ENCODE results near the gene RAD51B. TPM values are rescaled to one million over a fixed set of nuclear protein-coding genes. Genes with fewer than 3 reads are reported as not detected.

Gene RAD51B
- total and polyA plus RNA-seq, 2 donors, result 6.2 to 92.9 TPM

- DNase-seq (ENCODE audit: extremely low spot score), result no peak
- Histone ChIP-seq H3K27ac (ENCODE audit: low read depth) (no peak overlapping the region), H3K4me1 (ENCODE audit: insufficient read depth) (peaks cover 2% of the 10 kb centered on the region), H3K36me3 (ENCODE audit: insufficient read depth) (no peaks in the 10 kb centered on the region), H3K4me3 (ENCODE audit: low read depth, low read length) (no peak overlapping the region)
- 70% methylated on average over 9 of the region's 9 CpGs for WGBS
Measured at GRCh38 chr14:68442828-68443629, 623.5 kb downstream of the RAD51B start.

- 5% methylated on average over 2 of the region's 2 CpGs for WGBS
- Histone ChIP-seq H3K4me1 (ENCODE audit: insufficient read depth) (peaks cover 2% of the 10 kb centered on the region), H3K27ac (ENCODE audit: low read depth) (no peak overlapping the region), H3K36me3 (ENCODE audit: insufficient read depth) (no peaks in the 10 kb centered on the region), H3K4me3 (ENCODE audit: low read depth, low read length) (no peak overlapping the region)
- no peak for DNase-seq (ENCODE audit: extremely low spot score)
Measured at GRCh38 chr14:68444449-68445168, 625.0 kb downstream of the RAD51B start.

- 93% methylated on average over 7 of the region's 7 CpGs for WGBS
- H3K4me3 ChIP-seq (ENCODE audit: low read depth, low read length), result no peak overlapping the region
- H3K27ac ChIP-seq (ENCODE audit: low read depth), result peak overlapping the region; percentile 33
- no peak for DNase-seq (ENCODE audit: extremely low spot score)
- peaks cover 2% of the 10 kb centered on the region for H3K4me1 ChIP-seq (ENCODE audit: insufficient read depth)
- H3K36me3 ChIP-seq (ENCODE audit: insufficient read depth), result no peaks in the 10 kb centered on the region
Measured at GRCh38 chr14:68446243-68447040, 626.9 kb downstream of the RAD51B start.

GRCh38 chr14:68447581-68448251, 628.1 kb downstream of the RAD51B start:
- H3K27ac ChIP-seq (ENCODE audit: low read depth), result peak overlapping the region; percentile 83
- no peak for DNase-seq (ENCODE audit: extremely low spot score)
- H3K4me1 ChIP-seq (ENCODE audit: insufficient read depth), result peaks cover 2% of the 10 kb centered on the region
- H3K36me3 ChIP-seq (ENCODE audit: insufficient read depth), result no peaks in the 10 kb centered on the region
- no peak overlapping the region for H3K4me3 ChIP-seq (ENCODE audit: low read depth, low read length)
- WGBS, result 68% methylated on average over 4 of the region's 4 CpGs

GRCh38 chr14:68448252-68448902, 628.8 kb downstream of the RAD51B start:
- H3K4me1 ChIP-seq (ENCODE audit: insufficient read depth), result peaks cover 2% of the 10 kb centered on the region
- WGBS, result 50% methylated on average over 3 of the region's 3 CpGs
- no peaks in the 10 kb centered on the region for H3K36me3 ChIP-seq (ENCODE audit: insufficient read depth)
- no peak overlapping the region for H3K4me3 ChIP-seq (ENCODE audit: low read depth, low read length)
- peak overlapping the region; percentile 83 for H3K27ac ChIP-seq (ENCODE audit: low read depth)
- no peak for DNase-seq (ENCODE audit: extremely low spot score)

GRCh38 chr14:68449561-68450181, 630.1 kb downstream of the RAD51B start:
- H3K4me1 ChIP-seq (ENCODE audit: insufficient read depth), result peaks cover 2% of the 10 kb centered on the region
- peak overlapping the region; percentile 67 for H3K27ac ChIP-seq (ENCODE audit: low read depth)
- no peak for DNase-seq (ENCODE audit: extremely low spot score)
- H3K4me3 ChIP-seq (ENCODE audit: low read depth, low read length), result no peak overlapping the region
- H3K36me3 ChIP-seq (ENCODE audit: insufficient read depth), result no peaks in the 10 kb centered on the region
- 64% methylated on average over 4 of the region's 4 CpGs for WGBS

GRCh38 chr14:68450391-68451120, 631.0 kb downstream of the RAD51B start:
- WGBS, result 89% methylated on average over 11 of the region's 11 CpGs
- Histone ChIP-seq H3K4me3 (ENCODE audit: low read depth, low read length) (no peak overlapping the region), H3K4me1 (ENCODE audit: insufficient read depth) (no peaks in the 10 kb centered on the region), H3K27ac (ENCODE audit: low read depth) (no peak overlapping the region), H3K36me3 (ENCODE audit: insufficient read depth) (no peaks in the 10 kb centered on the region)
- DNase-seq (ENCODE audit: extremely low spot score), result no peak

GRCh38 chr14:68451696-68452373, 632.3 kb downstream of the RAD51B start:
- Histone ChIP-seq H3K4me3 (ENCODE audit: low read depth, low read length) (no peak overlapping the region), H3K27ac (ENCODE audit: low read depth) (peak overlapping the region; percentile 6), H3K4me1 (ENCODE audit: insufficient read depth) (no peaks in the 10 kb centered on the region), H3K36me3 (ENCODE audit: insufficient read depth) (no peaks in the 10 kb centered on the region)
- no peak for DNase-seq (ENCODE audit: extremely low spot score)
- 59% methylated on average over 4 of the region's 4 CpGs for WGBS

- Histone ChIP-seq H3K4me3 (ENCODE audit: low read depth, low read length) (no peak overlapping the region), H3K36me3 (ENCODE audit: insufficient read depth) (no peaks in the 10 kb centered on the region), H3K27ac (ENCODE audit: low read depth) (no peak overlapping the region), H3K4me1 (ENCODE audit: insufficient read depth) (no peaks in the 10 kb centered on the region)
- WGBS, result 0% methylated on average over 1 of the region's 1 CpG
- DNase-seq (ENCODE audit: extremely low spot score), result no peak
Measured at GRCh38 chr14:68458253-68458652, 638.7 kb downstream of the RAD51B start.

- no peak overlapping the region for H3K4me3 ChIP-seq (ENCODE audit: low read depth, low read length)
- WGBS, result 28% methylated on average over 5 of the region's 5 CpGs
- peak; percentile 56 for DNase-seq (ENCODE audit: extremely low spot score)
Measured at GRCh38 chr14:68458840-68459469, 639.4 kb downstream of the RAD51B start.

GRCh38 chr14:68459480-68460136, 640.0 kb downstream of the RAD51B start:
- no peak overlapping the region for H3K27ac ChIP-seq (ENCODE audit: low read depth)
- no peak for DNase-seq (ENCODE audit: extremely low spot score)
- H3K4me3 ChIP-seq (ENCODE audit: low read depth, low read length), result no peak overlapping the region
- H3K36me3 ChIP-seq (ENCODE audit: insufficient read depth), result no peaks in the 10 kb centered on the region
- H3K4me1 ChIP-seq (ENCODE audit: insufficient read depth), result no peaks in the 10 kb centered on the region
- 46% methylated on average over 5 of the region's 5 CpGs for WGBS

More at GRCh38 chr14:68458840-68459469, 639.4 kb downstream of the RAD51B start:
- Histone ChIP-seq H3K27ac (ENCODE audit: low read depth) (peak overlapping the region; percentile 3), H3K36me3 (ENCODE audit: insufficient read depth) (no peaks in the 10 kb centered on the region), H3K4me1 (ENCODE audit: insufficient read depth) (no peaks in the 10 kb centered on the region)

All from urinary bladder (tissue), 4 donors.